DOHH2 (cell line): Measurements from ENCODE around the gene DOCK1.

Experiments
- H3F3A ChIP-seq: fragments of 200-600 bp; sonication (generic), shearing (Covaris generic); 2 replicates; pipeline ENCODE4 v1.6.0; 2016; ENCODE audit warnings: antibody characterized with exemption, mild to moderate bottlenecking; ENCODE audit not compliant: control insufficient read depth, insufficient read depth
- H3K27ac ChIP-seq: fragments of 200-600 bp; sonication (generic); 2 replicates; pipeline ENCODE4 v1.5.1; 2014; ENCODE audit warnings: low read depth, mild to moderate bottlenecking, low read length, moderate library complexity
- H3K27me3 ChIP-seq: fragments of 200-600 bp; sonication (generic); 2 replicates; pipeline ENCODE4 v1.6.1; 2014; ENCODE audit warnings: mild to moderate bottlenecking, low read length, mixed read lengths; ENCODE audit not compliant: control insufficient read depth
- H3K36me3 ChIP-seq: fragments of 200-600 bp; sonication (generic); 2 replicates; pipeline ENCODE4 v1.6.1; 2014; ENCODE audit warnings: mild to moderate bottlenecking, low read length, moderate library complexity, mixed read lengths; ENCODE audit not compliant: control insufficient read depth
- H3K4me1 ChIP-seq: fragments of 200-600 bp; sonication (generic); 2 replicates; pipeline ENCODE4 v1.6.1; 2014; ENCODE audit warnings: mild to moderate bottlenecking, low read length, mixed read lengths; ENCODE audit not compliant: control insufficient read depth
- H3K4me2 ChIP-seq: fragments of 200-600 bp; sonication (generic); 2 replicates; pipeline ENCODE4 v1.6.0; 2014; ENCODE audit warnings: mild to moderate bottlenecking, low read length, moderate library complexity
- H3K4me3 ChIP-seq: fragments of 200-600 bp; sonication (generic); 2 replicates; pipeline ENCODE4 v1.5.1; 2014; ENCODE audit warnings: mild to moderate bottlenecking, low read length, mixed read lengths
- H3K79me2 ChIP-seq: fragments of 200-600 bp; sonication (generic); 2 replicates; pipeline ENCODE4 v1.6.1; 2014; ENCODE audit warnings: mild to moderate bottlenecking, low read length, mixed read lengths; ENCODE audit not compliant: control insufficient read depth
- H3K9me2 ChIP-seq: fragments of 200-600 bp; sonication (generic); replicated peaks from 2 replicates; pipeline ENCODE4 v1.6.1; 2014; ENCODE audit warnings: mild to moderate bottlenecking, low read length, mixed read lengths; ENCODE audit not compliant: control insufficient read depth
- H3K9me3 ChIP-seq: fragments of 200-600 bp; sonication (generic); 2 replicates; pipeline ENCODE4 v1.6.1; 2014; ENCODE audit warnings: antibody characterized with exemption, low read length, mixed read lengths; ENCODE audit not compliant: control insufficient read depth, insufficient read depth
- H4K20me1 ChIP-seq: fragments of 200-600 bp; sonication (generic); 2 replicates; pipeline ENCODE4 v1.6.0; 2014; ENCODE audit warnings: low read depth, mild to moderate bottlenecking, antibody characterized with exemption, low read length, moderate library complexity; ENCODE audit not compliant: control insufficient read depth, insufficient read depth
- EZH2phosphoT487 ChIP-seq: fragments of 200-600 bp; sonication (generic); IDR thresholded peaks from 2 replicates; pipeline ENCODE4 v1.6.1; 2017; ENCODE audit warnings: borderline replicate concordance, mild to moderate bottlenecking, antibody characterized with exemption, low read length, moderate library complexity, mixed read lengths
- TF ChIP-seq, protein P1 (sequence below): fragments of 200-600 bp; sonication (generic); IDR thresholded peaks from one replicate; pipeline ENCODE4 v1.5.1; 2014; ENCODE audit warnings: antibody characterized with exemption, mild to moderate bottlenecking, low read depth, low read length; ENCODE audit not compliant: poor library complexity, severe bottlenecking

The DOCK1 gene

DNA sequence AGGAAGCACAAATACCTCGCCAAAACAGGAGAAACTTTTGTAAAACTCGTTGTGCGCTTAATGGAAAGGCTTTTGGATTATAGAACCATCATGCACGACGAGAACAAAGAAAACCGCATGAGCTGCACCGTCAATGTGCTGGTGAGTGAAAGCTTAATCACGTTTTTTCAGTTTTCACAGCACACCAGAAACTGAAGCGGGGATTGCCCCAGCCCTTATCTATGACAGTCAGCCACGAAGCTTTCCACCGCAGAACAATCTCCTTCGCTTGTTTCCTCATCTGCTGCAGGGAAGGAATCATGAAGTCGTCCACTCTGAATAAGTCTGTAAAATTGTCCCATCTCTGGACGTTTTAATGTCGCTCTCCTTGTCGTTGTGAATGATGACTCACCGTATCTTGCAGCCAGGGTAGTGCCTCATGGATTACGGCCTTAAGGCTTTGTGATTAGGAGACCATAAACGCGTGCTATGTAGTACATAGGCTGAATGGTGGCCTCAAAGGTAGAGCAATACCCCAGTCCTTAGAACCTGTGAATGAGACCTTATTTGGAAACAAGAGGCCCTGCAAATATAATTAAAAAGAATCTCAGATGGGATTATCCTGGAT lies 468.9 kb downstream of the DOCK1 start:
- no peaks in the 10 kb centered on the region for H3K9me2 ChIP-seq
- TF ChIP-seq, protein P1, sequence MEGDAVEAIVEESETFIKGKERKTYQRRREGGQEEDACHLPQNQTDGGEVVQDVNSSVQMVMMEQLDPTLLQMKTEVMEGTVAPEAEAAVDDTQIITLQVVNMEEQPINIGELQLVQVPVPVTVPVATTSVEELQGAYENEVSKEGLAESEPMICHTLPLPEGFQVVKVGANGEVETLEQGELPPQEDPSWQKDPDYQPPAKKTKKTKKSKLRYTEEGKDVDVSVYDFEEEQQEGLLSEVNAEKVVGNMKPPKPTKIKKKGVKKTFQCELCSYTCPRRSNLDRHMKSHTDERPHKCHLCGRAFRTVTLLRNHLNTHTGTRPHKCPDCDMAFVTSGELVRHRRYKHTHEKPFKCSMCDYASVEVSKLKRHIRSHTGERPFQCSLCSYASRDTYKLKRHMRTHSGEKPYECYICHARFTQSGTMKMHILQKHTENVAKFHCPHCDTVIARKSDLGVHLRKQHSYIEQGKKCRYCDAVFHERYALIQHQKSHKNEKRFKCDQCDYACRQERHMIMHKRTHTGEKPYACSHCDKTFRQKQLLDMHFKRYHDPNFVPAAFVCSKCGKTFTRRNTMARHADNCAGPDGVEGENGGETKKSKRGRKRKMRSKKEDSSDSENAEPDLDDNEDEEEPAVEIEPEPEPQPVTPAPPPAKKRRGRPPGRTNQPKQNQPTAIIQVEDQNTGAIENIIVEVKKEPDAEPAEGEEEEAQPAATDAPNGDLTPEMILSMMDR = no peak
- TF ChIP-seq EZH2phosphoT487 = no peak
- H3K4me1 ChIP-seq = no peaks in the 10 kb centered on the region
- H3K4me3 ChIP-seq = no peak overlapping the region
- H3K9me3 ChIP-seq = no peaks in the 10 kb centered on the region
- H3K4me2 ChIP-seq = no peak overlapping the region
- no peaks in the 10 kb centered on the region for H4K20me1 ChIP-seq
- no peaks in the 10 kb centered on the region for H3F3A ChIP-seq
- H3K27ac ChIP-seq = no peak overlapping the region
- no peaks in the 10 kb centered on the region for H3K36me3 ChIP-seq
- H3K79me2 ChIP-seq = no peaks in the 10 kb centered on the region
- no peaks in the 10 kb centered on the region for H3K27me3 ChIP-seq

DNA sequence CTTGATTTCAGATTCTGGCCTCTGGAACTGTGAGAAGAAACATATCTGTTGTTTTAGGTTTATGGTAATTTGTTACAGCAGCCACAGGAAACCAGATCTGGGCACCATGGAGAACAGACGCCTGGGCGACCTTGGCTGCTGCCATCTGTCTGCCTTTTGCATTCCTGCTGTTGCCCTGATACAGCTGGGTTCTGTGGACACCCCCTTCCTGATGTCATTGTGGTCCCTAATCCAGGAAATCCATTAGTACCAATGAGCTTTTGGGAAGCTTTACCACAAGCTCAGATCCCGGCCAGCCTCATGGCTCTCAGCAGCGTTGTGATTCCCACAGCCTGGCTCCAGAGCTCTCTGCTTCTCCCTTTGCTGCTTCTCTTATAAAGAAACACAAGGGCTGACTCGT lies 469.7 kb downstream of the DOCK1 start:
- Histone ChIP-seq H3K4me3 (no peak overlapping the region), H3K79me2 (no peaks in the 10 kb centered on the region), H3K9me2 (no peaks in the 10 kb centered on the region), H3F3A (no peaks in the 10 kb centered on the region), H3K36me3 (no peaks in the 10 kb centered on the region), H4K20me1 (no peaks in the 10 kb centered on the region), H3K4me1 (no peaks in the 10 kb centered on the region), H3K27ac (no peak overlapping the region), H3K9me3 (no peaks in the 10 kb centered on the region), H3K27me3 (no peaks in the 10 kb centered on the region), H3K4me2 (no peak overlapping the region)
- no peak for TF ChIP-seq EZH2phosphoT487
- TF ChIP-seq, protein P1 = no peak

GRCh38 chr10:127375461-127375860 lies 470.2 kb downstream of the DOCK1 start:
- no peaks in the 10 kb centered on the region for H3F3A ChIP-seq
- no peaks in the 10 kb centered on the region for H3K4me1 ChIP-seq
- no peaks in the 10 kb centered on the region for H3K79me2 ChIP-seq
- H3K4me3 ChIP-seq = no peak overlapping the region
- no peaks in the 10 kb centered on the region for H3K9me2 ChIP-seq
- H3K4me2 ChIP-seq = no peak overlapping the region
- H3K27me3 ChIP-seq = no peaks in the 10 kb centered on the region
- TF ChIP-seq, protein P1 = no peak
- no peak for TF ChIP-seq EZH2phosphoT487
- H3K36me3 ChIP-seq = no peaks in the 10 kb centered on the region
- H4K20me1 ChIP-seq = no peaks in the 10 kb centered on the region
- H3K9me3 ChIP-seq = no peaks in the 10 kb centered on the region
- no peak overlapping the region for H3K27ac ChIP-seq
